ENCODE data around the gene IFT88.

IFT88 gene

GRCh38 chr13:20719783-20720182 lies 152.8 kb downstream of the IFT88 start:
- DNase-seq: no peak

DNA sequence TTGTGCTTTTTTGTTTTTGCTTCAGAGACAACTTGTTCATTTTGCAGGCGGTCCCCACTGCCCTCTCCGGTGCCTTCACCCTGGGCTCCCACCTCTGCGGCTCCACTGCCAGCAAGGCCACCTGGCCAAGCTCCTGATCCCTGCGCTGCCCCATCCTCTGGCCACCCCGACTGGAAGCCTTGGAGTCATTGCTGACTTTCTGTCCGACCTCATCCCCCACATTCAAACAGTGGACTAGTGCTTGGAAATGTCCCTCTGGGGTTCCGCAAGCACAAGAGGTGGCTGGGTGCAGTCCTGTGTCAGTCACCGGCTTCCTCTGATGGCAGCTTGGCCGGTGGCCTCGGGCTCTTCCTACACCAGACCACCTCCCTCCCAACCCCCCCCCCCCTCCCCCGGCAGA lies 153.5 kb downstream of the IFT88 start:
- DNase-seq: no peak

DNA sequence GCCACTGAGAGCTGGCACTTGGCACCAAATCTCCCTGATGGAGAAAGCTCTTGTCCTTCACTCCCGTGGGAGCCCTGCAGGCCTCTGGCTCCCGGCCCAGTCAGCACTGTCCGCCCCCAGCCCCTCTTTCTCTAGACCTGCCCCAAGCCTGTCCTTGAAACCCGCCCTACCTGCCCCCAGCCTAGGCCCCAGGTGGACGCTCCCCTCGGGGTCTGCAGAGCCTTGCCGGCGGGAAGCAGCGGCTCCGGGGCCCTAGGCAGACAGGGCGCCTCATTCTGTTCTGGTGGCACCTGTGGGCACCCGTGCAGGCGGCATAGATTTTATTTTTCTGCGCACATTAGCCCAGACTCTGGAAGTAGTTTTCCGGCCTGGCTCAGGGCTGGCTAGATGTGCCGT lies 154.1 kb downstream of the IFT88 start:
- no peak for DNase-seq

GRCh38 chr13:20721454-20722357 lies 154.7 kb downstream of the IFT88 start:
- peak; percentile 71 for DNase-seq

GRCh38 chr13:20727856-20728255 lies 160.9 kb downstream of the IFT88 start:
- DNase-seq: no peak

GRCh38 chr13:20728579-20729311 lies 161.8 kb downstream of the IFT88 start:
- no peak for DNase-seq

GRCh38 chr13:20729633-20730585 lies 163.0 kb downstream of the IFT88 start:
- DNase-seq: no peak

- no peak for DNase-seq
Observed at GRCh38 chr13:20738616-20739015, 171.7 kb downstream of the IFT88 start.

- no peak for DNase-seq
Observed at GRCh38 chr13:20740021-20740420, 173.1 kb downstream of the IFT88 start.
